ENCODE data around the gene NNMT. TPM values are rescaled to one million over a fixed set of nuclear protein-coding genes. Genes with fewer than 3 reads are reported as not detected.

Gene NNMT
- 187 and 246 TPM in 2 replicates for total RNA-seq (2014; rRNA removed; shearing (Covaris generic))

DNA sequence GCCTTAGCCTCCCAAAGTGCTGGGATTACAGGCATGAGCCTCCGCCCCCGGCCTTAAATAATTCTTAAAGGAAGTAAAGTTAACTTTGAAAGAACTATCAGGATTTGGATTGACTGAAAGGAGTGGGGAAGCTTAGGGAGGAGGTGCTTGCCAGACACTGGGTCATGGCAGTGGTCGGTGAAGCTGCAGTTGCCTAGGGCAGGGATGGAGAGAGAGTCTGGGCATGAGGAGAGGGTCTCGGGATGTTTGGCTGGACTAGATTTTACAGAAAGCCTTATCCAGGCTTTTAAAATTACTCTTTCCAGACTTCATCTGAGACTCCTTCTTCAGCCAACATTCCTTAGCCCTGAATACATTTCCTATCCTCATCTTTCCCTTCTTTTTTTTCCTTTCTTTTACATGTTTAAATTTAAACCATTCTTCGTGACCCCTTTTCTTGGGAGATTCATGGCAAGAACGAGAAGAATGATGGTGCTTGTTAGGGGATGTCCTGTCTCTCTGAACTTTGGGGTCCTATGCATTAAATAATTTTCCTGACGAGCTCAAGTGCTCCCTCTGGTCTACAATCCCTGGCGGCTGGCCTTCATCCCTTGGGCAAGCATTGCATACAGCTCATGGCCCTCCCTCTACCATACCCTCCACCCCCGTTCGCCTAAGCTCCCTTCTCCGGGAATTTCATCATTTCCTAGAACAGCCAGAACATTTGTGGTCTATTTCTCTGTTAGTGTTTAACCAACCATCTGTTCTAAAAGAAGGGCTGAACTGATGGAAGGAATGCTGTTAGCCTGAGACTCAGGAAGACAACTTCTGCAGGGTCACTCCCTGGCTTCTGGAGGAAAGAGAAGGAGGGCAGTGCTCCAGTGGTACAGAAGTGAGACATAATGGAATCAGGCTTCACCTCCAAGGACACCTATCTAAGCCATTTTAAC is at the start of gene NNMT:
Gene NNMT (plus strand): TSS at position 724 of the 929 bp plus-strand sequence. CDS start 158 bp downstream, at position 882.
- DNase-seq (ENCODE audit: low read depth) = peak; percentile 89

DNA sequence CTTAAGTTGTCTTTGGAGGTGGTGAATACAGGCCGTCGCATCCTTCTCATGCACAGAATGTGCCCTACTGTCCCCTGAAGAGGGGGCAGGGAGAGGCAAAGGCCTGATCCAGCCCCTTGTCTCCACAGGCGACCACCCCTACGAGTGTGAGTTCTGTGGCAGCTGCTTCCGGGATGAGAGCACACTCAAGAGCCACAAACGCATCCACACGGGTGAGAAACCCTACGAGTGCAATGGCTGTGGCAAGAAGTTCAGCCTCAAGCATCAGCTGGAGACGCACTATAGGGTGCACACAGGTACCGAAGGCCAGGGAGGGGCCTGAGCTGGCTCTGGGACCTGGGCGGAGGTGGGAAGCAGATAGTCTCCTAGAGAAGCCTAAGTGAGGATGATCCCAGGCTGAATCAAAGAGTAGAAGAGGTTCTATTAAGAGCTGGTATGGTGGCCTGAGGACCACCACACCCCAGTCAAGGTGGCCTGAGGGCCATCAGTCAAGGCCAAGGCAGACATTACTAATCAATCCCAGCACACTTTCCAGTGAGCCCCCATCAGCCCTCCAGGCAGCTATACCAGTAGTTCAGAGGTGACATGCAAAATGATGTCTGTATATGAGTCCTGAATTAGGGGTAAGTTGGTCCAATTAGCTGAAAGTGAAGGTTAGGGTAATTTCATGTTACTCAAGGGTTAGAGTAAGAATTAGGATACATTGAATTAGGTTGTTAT is 49.0 kb upstream of the NNMT start:
- DNase-seq (ENCODE audit: low read depth) = no peak

DNA sequence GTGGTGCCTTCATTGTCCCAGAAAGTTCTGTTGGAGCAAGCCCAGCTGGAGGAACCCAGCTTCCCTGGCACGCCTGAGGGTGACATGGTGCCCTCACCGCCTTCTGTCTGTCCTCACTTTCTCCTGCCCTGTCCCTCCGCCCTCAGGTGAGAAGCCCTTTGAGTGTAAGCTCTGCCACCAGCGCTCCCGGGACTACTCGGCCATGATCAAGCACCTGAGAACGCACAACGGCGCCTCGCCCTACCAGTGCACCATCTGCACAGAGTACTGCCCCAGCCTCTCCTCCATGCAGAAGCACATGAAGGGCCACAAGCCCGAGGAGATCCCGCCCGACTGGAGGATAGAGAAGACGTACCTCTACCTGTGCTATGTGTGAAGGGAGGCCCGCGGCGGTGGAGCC is 46.0 kb upstream of the NNMT start:
- DNase-seq (ENCODE audit: low read depth) = no peak

DNA sequence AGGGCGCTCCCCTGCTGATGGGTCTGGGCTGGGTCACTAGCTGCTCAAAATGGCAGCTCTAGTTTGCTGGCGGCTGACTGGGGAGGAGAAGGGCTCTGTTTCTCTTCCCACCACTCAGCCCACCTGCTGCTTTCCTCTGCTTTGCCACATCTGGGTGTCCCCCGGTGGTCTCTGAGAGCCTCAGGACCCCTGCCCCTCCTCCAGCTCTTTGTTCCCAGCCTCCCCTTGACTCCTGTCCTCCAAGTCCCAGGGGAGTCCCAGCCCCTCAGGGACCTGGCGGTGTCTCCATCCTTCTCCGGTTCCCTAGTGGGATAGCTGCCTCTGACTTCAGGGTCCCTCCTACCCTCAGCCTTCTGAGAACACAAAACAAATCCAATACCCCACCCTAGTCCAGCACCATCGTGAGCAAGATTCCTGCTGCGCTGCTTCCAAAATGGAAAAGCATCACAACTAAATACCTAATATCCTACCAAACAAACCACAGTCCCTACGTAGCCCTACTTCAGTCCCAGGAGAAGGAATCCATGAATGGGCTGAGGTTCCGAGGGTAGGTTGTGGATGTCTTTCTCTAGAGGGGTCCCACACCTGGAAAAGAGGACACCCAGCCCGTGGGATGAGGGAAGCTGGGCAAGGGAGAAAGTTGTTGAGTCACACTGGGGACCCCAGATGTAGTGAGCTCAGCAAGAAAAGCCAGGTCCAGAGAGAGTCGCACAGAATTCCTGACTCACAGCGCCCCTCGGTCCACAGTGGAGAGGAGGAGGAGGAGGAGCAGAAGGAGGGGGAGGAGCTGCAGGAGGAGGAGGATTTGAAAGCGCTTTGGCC is 45.0 kb upstream of the NNMT start:
- DNase-seq (ENCODE audit: low read depth) = peak; percentile 34

DNA sequence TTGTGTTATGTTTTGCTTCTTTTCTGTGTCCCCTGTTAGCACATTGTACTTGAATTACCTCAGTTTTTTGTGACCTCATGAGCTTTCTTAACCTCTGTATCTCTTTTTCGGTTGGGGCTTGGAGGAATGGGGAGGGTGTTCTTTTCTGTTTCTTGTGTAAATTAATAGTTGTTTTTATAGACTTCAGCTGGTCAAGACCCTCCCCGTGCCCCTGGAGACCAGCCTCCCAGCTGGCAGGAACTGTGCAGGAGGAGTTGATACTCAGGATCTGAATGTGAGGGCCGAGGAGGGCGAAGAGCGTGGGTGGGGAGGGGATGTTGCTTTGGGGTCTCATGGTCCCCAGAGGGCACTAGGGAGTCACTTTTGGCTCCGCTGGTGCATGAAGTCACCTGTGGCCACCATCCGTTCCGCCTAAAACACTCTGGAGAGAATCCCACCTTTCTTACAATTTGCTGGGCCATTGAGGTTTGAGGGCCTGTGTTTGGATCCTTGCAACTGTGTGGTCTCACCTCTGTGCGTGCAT is 44.3 kb upstream of the NNMT start:
- no peak for DNase-seq (ENCODE audit: low read depth)

DNA sequence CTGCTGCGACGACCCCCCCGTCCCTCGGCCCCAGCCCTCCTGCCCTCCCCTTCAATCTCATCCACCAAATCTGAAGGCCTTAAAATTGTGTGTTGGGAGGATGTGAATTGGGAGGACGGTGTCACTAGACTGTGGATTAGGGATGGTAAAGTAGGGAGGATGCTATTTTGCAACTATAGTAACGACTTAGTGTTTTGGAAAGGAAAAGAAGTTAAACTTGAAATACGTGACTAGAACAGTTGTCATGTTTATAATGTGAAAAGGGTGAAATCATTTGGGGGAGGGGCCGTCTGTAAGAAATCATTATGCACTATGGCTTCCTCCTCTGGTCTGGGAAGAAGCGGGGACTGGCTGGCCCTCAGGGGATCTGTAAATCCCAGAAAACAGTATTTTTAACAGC is 43.4 kb upstream of the NNMT start:
- DNase-seq (ENCODE audit: low read depth) = no peak

DNA sequence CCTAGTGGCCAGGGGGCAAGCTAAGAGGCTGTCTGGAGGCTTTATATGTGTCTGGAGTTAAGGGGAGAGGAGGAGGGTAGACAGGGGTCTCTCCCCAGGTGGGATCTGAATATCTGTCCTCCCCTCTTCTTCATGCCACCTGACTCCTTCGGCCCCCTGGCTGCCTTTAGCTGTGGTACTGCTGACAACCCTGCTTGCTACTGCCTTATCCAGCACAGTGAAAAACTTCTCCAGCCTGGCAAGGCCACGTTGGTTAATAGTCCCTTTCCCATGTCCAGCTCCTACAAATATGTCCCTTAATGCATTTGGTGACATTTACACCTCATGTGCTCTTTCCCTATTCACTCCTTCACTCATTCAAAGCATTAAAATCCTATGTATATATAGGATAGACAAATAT is 42.4 kb upstream of the NNMT start:
- no peak for DNase-seq (ENCODE audit: low read depth)

DNA sequence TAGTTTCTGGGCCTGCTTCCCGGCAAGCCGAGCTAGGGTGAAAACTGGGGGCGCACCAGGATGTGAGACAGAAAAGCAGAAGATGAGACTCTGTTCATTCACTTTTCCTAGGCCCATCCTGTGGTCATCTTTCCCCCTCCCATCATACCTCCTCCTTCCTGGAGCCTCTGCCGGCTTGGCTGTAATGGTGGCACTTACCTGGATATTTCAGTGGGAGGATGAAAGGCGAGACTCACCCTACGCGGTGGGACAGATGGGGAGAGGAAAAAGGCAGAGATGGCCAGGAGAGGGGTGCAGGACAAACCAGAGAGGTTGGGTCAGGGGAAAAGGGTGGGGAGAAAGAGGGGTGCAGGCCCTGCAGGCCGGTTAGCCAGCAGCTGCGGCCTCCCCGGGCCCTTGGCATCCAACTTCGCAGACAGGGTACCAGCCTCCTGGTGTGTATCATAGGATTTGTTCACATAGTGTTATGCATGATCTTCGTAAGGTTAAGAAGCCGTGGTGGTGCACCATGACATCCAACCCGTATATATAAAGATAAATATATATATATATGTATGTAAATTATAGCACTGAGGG is 41.5 kb upstream of the NNMT start:
- DNase-seq (ENCODE audit: low read depth) = no peak

DNA sequence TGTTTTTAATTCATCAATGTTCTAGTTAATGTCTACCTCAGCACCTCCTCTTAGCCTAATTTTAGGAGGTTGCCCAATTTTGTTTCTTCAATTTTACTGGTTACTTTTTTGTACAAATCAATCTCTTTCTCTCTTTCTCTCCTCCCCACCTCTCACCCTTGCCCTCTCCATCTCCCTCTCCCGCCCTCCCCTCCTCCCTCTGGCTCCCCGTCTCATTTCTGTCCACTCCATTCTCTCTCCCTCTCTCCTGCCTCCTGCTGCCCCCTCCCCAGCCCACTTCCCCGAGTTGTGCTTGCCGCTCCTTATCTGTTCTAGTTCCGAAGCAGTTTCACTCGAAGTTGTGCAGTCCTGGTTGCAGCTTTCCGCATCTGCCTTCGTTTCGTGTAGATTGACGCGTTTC is 40.9 kb upstream of the NNMT start:
- no peak for DNase-seq (ENCODE audit: low read depth)

DNA sequence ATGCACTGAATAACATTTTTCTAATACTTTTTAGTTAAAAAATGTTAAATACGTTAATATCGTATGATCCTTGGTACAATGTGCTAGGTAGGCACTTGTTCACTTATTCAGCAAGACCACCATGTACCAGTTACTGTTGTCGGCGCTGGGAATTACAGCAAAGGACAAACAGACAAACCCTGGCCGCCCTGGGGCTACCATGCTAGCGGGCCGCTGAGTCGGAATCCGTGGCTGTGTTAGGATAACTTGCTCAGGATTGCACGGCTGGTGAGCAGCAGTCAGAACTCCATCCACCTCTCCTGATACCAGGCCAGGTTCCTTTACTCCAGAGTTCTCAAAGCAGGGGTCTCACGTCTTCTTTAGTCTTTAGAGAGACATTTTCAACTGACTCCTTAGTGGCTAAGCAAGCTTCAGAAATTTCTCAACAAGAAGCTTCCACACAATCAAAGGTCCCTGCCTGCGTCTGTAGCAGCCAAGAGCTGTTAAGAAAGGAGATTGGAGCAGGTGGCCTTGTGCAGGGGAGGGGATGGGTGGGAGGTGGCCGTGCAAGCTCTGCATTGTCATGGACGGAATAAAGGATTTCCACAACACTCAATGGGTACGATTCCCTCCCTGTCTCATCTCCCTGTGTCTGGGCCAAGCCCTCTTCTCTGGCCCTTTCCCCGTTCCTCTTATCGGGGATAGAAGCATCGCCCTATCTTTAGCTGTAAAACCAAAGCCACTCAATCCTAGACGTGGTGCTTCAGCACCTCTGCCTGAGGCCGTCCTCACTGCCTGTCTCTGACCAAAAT is 39.8 kb upstream of the NNMT start:
- DNase-seq (ENCODE audit: low read depth) = no peak

DNA sequence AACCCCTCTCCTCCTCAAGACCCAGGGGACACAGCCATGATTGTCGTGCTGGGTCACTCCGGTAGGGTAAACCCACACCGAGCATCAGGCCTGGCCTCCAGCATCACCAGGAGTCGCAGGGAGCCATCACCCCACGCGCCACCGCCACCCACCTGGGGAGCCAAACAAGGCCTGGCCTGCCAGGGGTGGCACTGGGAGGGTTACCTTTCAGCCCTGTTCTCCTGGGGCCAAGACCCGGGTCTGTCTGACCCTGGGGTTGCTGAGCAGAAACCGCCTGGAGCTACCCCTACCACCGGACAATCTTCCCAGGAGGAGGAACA is 39.3 kb upstream of the NNMT start:
- no peak for DNase-seq (ENCODE audit: low read depth)

DNA sequence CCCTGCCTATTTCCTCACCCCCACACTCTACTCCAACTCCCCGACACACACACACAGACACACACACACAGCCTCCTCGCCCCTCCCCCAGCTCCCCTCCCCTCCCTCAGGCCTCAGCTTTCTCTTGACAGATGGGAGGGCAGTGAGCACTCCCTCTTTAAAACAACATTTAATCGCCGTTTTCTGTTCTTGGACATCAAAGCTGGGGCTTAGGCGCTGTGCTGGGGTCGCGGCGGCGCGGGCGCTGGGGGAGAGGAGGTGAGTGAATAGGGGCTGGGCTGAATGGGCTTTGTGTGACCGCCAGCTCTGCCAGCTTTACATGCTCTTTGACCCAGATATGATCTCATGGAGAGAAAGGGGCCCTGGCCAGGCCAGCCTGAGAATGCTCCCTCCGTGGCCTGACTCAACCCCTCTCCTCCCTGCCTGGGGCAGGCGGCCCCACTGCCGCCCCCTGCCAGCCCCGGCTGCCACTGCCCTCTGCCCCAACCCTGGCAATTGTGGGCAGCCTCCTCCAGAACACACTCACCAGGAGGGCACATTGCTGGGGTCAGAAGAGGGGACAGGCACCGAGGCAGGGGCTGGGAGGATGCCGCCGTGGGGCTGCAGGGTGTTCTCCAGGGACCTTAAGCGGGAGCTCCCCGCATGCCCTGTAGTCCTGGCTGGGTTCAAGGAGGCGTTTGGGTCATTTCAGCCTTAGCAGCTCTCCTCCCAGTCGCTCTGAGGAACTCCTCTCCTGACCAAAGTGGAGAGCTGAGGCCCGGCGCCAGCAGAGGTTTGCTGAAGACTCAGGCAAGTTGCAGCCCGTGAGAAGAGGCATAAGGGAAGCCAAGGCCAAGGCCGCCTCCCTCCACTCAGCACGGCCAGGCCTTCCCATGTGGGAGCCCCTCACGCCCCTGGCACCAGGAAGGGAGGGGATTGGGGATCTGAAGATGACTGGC is 38.3 kb upstream of the NNMT start:
- DNase-seq (ENCODE audit: low read depth) = peak; percentile 49

DNA sequence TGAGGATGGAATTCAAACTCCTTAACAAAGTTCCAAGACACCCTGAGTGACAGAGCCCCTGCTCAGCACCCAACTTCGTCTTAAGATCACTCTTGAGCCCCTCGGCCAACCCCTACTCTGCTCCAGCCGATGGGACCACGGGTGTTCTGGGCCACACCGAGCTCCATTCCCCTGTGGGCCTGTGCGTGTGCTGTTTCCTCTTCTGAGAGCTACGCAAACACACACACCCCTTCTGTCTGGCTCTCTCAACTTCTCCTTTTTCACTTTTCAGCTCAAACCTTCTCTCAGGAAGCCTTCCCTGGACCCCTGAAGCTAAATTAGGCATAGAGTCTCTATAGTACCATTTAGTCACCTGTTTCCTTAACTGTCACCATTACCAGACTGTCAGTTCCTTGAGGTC is 37.5 kb upstream of the NNMT start:
- no peak for DNase-seq (ENCODE audit: low read depth)

DNA sequence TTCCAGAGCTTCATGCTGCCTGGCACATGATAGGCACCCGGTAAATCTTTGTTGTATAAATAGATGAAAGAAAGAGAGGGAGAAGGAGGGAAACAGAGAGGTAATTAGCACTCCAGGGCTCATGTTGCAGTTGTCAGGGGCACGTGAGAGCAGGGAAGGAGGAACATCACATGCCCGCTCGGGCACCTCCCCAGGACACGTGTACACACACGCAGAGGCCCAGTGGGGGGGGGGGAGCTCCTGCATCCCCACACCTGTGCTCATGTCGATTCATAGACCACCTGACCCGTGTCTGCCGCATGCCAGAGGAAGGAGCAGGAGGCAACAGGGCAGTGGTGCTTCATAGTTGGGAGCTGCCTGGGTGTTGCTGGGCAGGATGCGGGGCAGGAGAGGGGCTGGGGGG is 37.1 kb upstream of the NNMT start:
- DNase-seq (ENCODE audit: low read depth) = no peak

DNA sequence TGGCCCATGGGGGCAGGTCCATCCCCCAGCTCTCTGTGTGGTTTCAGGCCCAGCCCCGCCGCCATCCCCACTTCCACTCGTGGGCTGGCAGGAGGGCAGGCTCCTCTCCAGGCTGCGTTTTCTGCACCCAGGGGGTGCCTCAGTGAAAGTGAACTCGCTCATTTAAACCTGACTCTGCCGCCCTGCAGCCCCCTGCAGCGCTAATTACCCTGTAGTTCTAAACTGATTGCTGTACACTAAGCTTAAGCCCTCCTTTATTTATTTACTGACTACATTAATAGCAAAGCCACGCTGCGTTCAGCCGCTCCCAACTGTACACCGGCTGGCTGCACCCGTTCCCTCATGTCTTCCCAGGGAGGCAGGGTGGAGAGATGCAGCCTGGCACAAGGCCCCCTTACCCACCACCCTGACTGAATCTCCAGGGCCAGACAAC is 36.6 kb upstream of the NNMT start:
- no peak for DNase-seq (ENCODE audit: low read depth)

DNA sequence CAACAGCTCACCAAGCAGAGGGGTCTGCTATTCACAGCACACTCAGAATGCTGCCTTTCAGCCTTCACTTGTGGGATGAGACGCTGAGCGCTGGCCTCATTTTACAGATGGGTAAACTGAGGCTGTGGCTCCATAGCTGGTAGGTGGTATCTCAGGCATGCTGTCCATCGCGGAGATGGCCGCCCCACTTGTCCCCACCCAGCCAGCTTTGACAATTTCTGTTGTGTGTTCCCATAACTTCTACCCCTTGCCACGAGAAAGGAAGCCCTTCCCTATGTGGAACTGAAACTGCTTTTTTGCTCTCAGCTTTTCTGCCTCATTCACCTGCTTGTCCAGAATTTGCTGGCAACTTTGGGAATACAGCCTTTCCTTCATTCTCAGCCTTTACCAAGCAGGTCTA is 36.1 kb upstream of the NNMT start:
- no peak for DNase-seq (ENCODE audit: low read depth)

DNA sequence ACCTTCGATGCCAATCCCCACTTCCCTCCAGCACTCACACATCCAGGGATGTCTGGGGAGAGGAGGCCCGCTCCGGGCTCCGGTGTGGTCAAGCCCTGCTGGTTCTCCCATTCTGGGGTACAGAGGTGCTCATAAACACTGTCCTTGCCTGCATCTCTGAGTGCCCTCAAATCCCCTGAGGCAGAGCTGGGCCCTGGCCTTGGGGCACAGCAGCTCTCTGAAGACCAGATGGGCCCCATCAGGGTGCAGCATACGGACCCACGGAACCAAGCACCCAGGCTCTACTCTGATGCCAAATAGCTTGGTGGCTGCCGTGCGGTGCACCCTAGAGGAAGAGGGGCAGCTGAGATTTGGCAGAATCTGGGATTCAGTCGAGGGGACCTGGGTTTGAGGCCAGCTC is 35.7 kb upstream of the NNMT start:
- no peak for DNase-seq (ENCODE audit: low read depth)

DNA sequence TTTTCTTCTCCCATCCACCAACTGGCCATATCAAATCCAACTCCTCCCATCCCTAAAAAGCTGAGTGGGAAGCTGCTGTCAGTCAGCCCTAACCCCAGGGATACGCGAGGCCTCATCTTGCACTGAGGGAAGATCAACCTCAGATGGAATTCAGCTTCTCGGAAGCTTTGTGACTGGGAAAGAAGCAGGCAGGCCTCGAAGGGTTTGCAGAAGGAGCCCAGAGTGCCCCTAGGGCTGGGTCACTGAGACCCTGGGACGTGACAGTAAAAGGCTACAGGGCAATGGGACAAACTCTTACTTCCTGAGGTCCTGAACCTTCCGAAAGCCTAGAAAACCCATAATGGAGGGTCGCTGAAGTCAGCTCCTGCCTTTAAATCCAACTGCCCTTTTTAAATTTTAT is 34.4 kb upstream of the NNMT start:
- DNase-seq (ENCODE audit: low read depth) = no peak

DNA sequence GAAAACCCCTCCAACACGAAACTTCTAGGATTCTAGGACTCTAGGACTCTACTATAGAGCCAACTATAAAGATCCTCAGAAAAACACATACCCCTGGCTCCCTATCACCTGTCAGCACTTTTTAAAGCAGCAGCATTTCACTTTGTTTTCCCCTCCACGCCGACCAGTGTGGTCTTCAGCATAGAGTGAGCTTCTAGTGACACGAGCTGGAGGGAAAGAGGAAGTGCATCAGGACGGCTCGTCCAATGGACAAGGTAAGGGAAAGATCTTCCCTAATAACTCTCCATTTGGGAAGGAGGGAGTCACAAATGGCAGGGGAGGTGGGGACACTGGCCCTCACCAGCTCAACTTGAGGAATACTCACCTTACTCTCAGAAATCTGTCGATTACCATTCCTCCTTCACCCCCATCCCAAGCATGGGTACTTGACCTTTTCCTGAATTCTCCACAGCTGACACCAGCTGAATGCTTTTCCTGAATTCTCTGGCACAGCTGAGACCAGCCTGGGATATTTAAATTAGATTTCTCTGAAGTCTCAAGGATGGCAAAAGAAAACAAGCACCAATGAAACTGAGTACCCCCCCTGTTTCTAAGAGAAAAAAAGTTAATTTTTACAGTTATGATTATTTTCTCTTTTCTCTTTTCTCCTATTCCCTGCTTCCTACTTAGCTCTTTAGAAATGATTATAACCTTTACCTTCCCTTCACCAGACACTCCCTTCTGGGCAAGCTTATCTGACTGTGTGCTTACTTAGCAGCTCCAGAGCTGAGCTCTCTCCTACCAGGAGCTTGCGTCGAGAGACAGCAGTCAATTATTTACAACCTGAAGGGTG is 33.3 kb upstream of the NNMT start:
- DNase-seq (ENCODE audit: low read depth) = peak; percentile 58
